Keratinocyte (primary cell): ENCODE data around the gene TRAF3IP1. TPM values are rescaled to one million over a fixed set of nuclear protein-coding genes. Genes with fewer than 3 reads are reported as not detected.

Experiments
- DNase-seq: peaks from one replicate; pipeline ENCODE4 v3.0.0-alpha.2; 2011; ENCODE audit warnings: low read depth, missing footprints, low spot score
- FAIRE-seq: peaks from 2 replicates; lab custom pipeline; 2011; peaks lifted over from hg19 to GRCh38; lab: Jason Lieb, UNC
- H2AFZ ChIP-seq: 2 replicates; pipeline ENCODE4 v1.6.0; 2012; ENCODE audit warnings: low read length, control low read depth, inconsistent platforms; ENCODE audit not compliant: control insufficient read depth
- H3K27ac ChIP-seq: 2 replicates; pipeline ENCODE4 v1.5.1; 2011; ENCODE audit warnings: low read length; ENCODE audit not compliant: control insufficient read depth, insufficient read depth
- H3K27me3 ChIP-seq: 3 replicates; pipeline ENCODE4 v1.6.0; 2011; ENCODE audit warnings: low read length; ENCODE audit not compliant: control insufficient read depth, insufficient read depth; ENCODE audit errors: extremely low read depth
- H3K36me3 ChIP-seq, 2 experiments: 2 replicates in 1 of 2; 3 replicates in 1 of 2; pipeline ENCODE4 v1.5.1; 2011; ENCODE audit warnings: low read length in 2 of 2, mild to moderate bottlenecking in 1 of 2; ENCODE audit not compliant: control insufficient read depth in 2 of 2, insufficient read depth in 2 of 2; ENCODE audit errors: extremely low read depth in 1 of 2
- H3K4me1 ChIP-seq: 3 replicates; pipeline ENCODE4 v1.5.1; 2011; ENCODE audit warnings: low read length; ENCODE audit not compliant: control insufficient read depth, insufficient read depth; ENCODE audit errors: extremely low read depth
- H3K4me2 ChIP-seq: 3 replicates; pipeline ENCODE4 v1.6.0; 2011; ENCODE audit warnings: low read depth, low read length; ENCODE audit not compliant: control insufficient read depth, insufficient read depth; ENCODE audit errors: extremely low read depth
- H3K4me3 ChIP-seq, 3 experiments: fragments of 200-600 bp in 1 of 3; sonication (generic) in 1 of 3; 2 replicates in 2 of 3; 3 replicates in 1 of 3; pipeline ENCODE4 v1.5.1; 2011 to 2016; ENCODE audit warnings: low read length in 3 of 3, mild to moderate bottlenecking in 3 of 3, control low read depth in 2 of 3, inconsistent platforms in 1 of 3, low read depth in 1 of 3, mixed read lengths in 1 of 3, mixed run types in 1 of 3, moderate library complexity in 1 of 3; ENCODE audit not compliant: control insufficient read depth in 2 of 3, insufficient read depth in 2 of 3; ENCODE audit errors: extremely low read depth in 1 of 3
- H3K79me2 ChIP-seq: 2 replicates; pipeline ENCODE4 v1.6.0; 2012; ENCODE audit warnings: low read length; ENCODE audit not compliant: control insufficient read depth, insufficient read depth
- H3K9ac ChIP-seq: 3 replicates; pipeline ENCODE4 v1.6.0; 2011; ENCODE audit warnings: low read length; ENCODE audit not compliant: control insufficient read depth, insufficient read depth; ENCODE audit errors: extremely low read depth
- H3K9me1 ChIP-seq: 3 replicates; pipeline ENCODE4 v1.6.0; 2011; ENCODE audit warnings: low read length; ENCODE audit not compliant: control insufficient read depth, insufficient read depth; ENCODE audit errors: extremely low read depth
- H3K9me3 ChIP-seq: 2 replicates; pipeline ENCODE4 v1.5.1; 2012; ENCODE audit warnings: low read depth, low read length; ENCODE audit not compliant: control insufficient read depth
- H4K20me1 ChIP-seq: 3 replicates; pipeline ENCODE4 v1.6.0; 2011; ENCODE audit warnings: low read length; ENCODE audit not compliant: control insufficient read depth, insufficient read depth; ENCODE audit errors: extremely low read depth
- CTCF ChIP-seq, 3 experiments: IDR thresholded peaks in 1 of 3; conservative IDR thresholded peaks in 1 of 3; optimal IDR thresholded peaks in 1 of 3; 2 replicates in 2 of 3; 3 replicates in 1 of 3; pipeline versions ENCODE3 to v1.5.1; 2011; ENCODE audit warnings: low read length in 3 of 3, mild to moderate bottlenecking in 3 of 3, moderate library complexity in 2 of 3, control low read depth in 1 of 3, inconsistent platforms in 1 of 3; ENCODE audit not compliant: insufficient read depth in 2 of 3; ENCODE audit errors: extremely low read depth in 1 of 3
- EZH2 ChIP-seq: IDR thresholded peaks from one replicate; pipeline ENCODE4 v1.6.1; 2012; ENCODE audit warnings: inconsistent platforms, mild to moderate bottlenecking, low read length, moderate library complexity
- dilution Hi-C: fragments of 300-500 bp; cut with MboI; formaldehyde crosslinking; loops from one replicate; pipeline ENCODE4 v1.7.0; 2020; ENCODE audit warnings: low sequenced_read_pairs; ENCODE audit not compliant: extremely low pct_ligation_motif_present
- polyA plus RNA-seq, 5 experiments: library from polyadenylated mRNA; depleted of rRNA in 3 of 5; stranded (reverse) in 3 of 5; stranded (forward) in 1 of 5; unstranded in 1 of 5; fragments of >200 nt; gene quantifications; 1 replicate in 1 of 5; 2 replicates in 3 of 5; 3 replicates in 1 of 5; pipeline versions ENCODE4 v1.2.1 to v1.2.3, GENCODE V29; 2011 to 2012; ENCODE audit warnings: missing spikeins in 2 of 5, low read depth in 1 of 5, low replicate concordance in 1 of 5

Gene TRAF3IP1
- polyA plus RNA-seq, 1 donor (not counting 4 experiments of a cell fraction or from before 2014, with no cell fraction given): 7.0 TPM

GRCh38 chr2:238344517-238344916 is 24.2 kb downstream of the TRAF3IP1 start:
- H3K4me2 ChIP-seq: no peak overlapping the region
- no peaks in the 10 kb centered on the region for H3K9me1 ChIP-seq
- H3K27ac ChIP-seq: no peak overlapping the region
- no peak for TF ChIP-seq EZH2
- TF ChIP-seq CTCF (optimal IDR thresholded peaks at IDR 0.05 in 1 of 3, IDR thresholded peaks at IDR 0.05 in 1 of 3, conservative IDR thresholded peaks at IDR 0.05 in 1 of 3; ENCODE audit: extremely low read depth in 1 of 3, insufficient read depth in 2 of 3, low read length in 3 of 3): no peak
- DNase-seq (no peak), FAIRE-seq (no peak)
- peaks cover 3% of the 10 kb centered on the region for H3K4me1 ChIP-seq
- no peaks in the 10 kb centered on the region for H3K27me3 ChIP-seq
- no peaks in the 10 kb centered on the region for H3K9me3 ChIP-seq
- H4K20me1 ChIP-seq: no peaks in the 10 kb centered on the region
- dilution Hi-C loops: no loop called here
- H3K79me2 ChIP-seq: no peaks in the 10 kb centered on the region
- H3K4me3 ChIP-seq: no peak overlapping the region
- H2AFZ ChIP-seq: no peak overlapping the region
- H3K9ac ChIP-seq: no peak overlapping the region
- H3K36me3 ChIP-seq: peaks cover 0 to 7% of the 10 kb centered on the region in 2 experiments

- no peak for FAIRE-seq
- Histone ChIP-seq H3K9me1 (no peaks in the 10 kb centered on the region), H3K9ac (no peak overlapping the region), H3K9me3 (no peaks in the 10 kb centered on the region), H3K27me3 (no peaks in the 10 kb centered on the region), H3K27ac (no peak overlapping the region), H3K4me3 (no peak overlapping the region), H3K4me2 (no peak overlapping the region), H3K4me1 (no peaks in the 10 kb centered on the region), H2AFZ (no peak overlapping the region), H3K79me2 (no peaks in the 10 kb centered on the region), H4K20me1 (no peaks in the 10 kb centered on the region), H3K36me3 (peaks cover 0 to 8% of the 10 kb centered on the region in 2 experiments)
- TF ChIP-seq CTCF (optimal IDR thresholded peaks at IDR 0.05 in 1 of 3, IDR thresholded peaks at IDR 0.05 in 1 of 3, conservative IDR thresholded peaks at IDR 0.05 in 1 of 3; ENCODE audit: extremely low read depth in 1 of 3, insufficient read depth in 2 of 3, low read length in 3 of 3): no peak
- no peak for TF ChIP-seq EZH2
- dilution Hi-C loops: no loop called here
- DNase-seq: no peak
Measured at GRCh38 chr2:238345297-238345968, 25.1 kb downstream of the TRAF3IP1 start.
